Right lobe of liver (tissue), 6 donors: ENCODE results near the gene SLC38A10. TPM values are rescaled to one million over a fixed set of nuclear protein-coding genes. Genes with fewer than 3 reads are reported as not detected.

ENCODE experiments used
- ATAC-seq, 4 donors: fragments of 200-7000 bp; cut with Tn5 transposase; one replicate each; pipeline ENCODE4 v1.9.1; 2020; ENCODE audit warnings: mild to moderate bottlenecking in 4 of 4, moderate library complexity in 4 of 4
- DNase-seq, 3 donors: peaks; one replicate each; pipeline ENCODE4 v3.0.0-alpha.2; 2020
- H3K27ac ChIP-seq, 3 donors: fragments of 200-600 bp; one replicate each; pipeline ENCODE4 v1.8.0; 2022
- H3K27me3 ChIP-seq, 2 donors: fragments of 200-600 bp; one replicate each; pipeline ENCODE4 v1.8.0; 2022
- H3K36me3 ChIP-seq, 4 donors: fragments of 200-600 bp; sonication (generic) in 1 of 4; one replicate each; pipeline versions ENCODE4 v1.5.1 to v1.8.0; 2017 to 2022; ENCODE audit warnings: control low read depth in 1 of 4
- H3K4me1 ChIP-seq, 4 donors: fragments of 200-600 bp; sonication (generic) in 1 of 4; one replicate each; pipeline versions ENCODE4 v1.5.1 to v1.8.0; 2017 to 2022; ENCODE audit warnings: control low read depth in 1 of 4
- H3K4me3 ChIP-seq, 3 donors: fragments of 200-600 bp; one replicate each; pipeline ENCODE4 v1.8.0; 2022
- H3K9me3 ChIP-seq, 4 donors: fragments of 200-600 bp; sonication (generic) in 1 of 4; one replicate each; pipeline versions ENCODE4 v1.5.1 to v1.8.0; 2017 to 2022; ENCODE audit warnings: control low read depth in 1 of 4
- POLR2A ChIP-seq: fragments of 450-650 bp; IDR thresholded peaks from one replicate; pipeline ENCODE4 v1.6.1; 2017; ENCODE audit warnings: antibody characterized with exemption, mild to moderate bottlenecking
- WGBS: methylation state at CpG from one replicate; pipeline ENCODE4 v1.1.6; 2018; ENCODE audit warnings: low coverage, low lambda C conversion rate; ENCODE audit not compliant: insufficient coverage; ENCODE audit errors: missing lambda C conversion rate; 5-methylcytosine and 5-hydroxymethylcytosine counted together
- intact Hi-C, 2 donors: fragments of 100-400 bp; cut with DNase I; formaldehyde crosslinking; loops; one replicate each; pipeline versions ENCODE4 v1.11.2 to v1.14.1; 2022
- total RNA-seq, 6 experiments: library from RNA; depleted of rRNA in 2 of 6; stranded (reverse); fragments of >200 nt in 2 of 6; fragmentation: NEBNext Ultra II Directional in 3 of 6; extraction: Animal tissue kit (Norgen Biotek cat#: 25700) in 3 of 6; gene quantifications; one replicate each; pipeline versions ENCODE4 v1.1.0 to v1.2.4, GENCODE V29; 2016 to 2023
- TF ChIP-seq, protein P1 (sequence below), 4 donors: fragments of 200-600 bp in 3 of 4; fragments of 450-650 bp in 1 of 4; IDR thresholded peaks; one replicate each; pipeline versions ENCODE4 v1.5.1 to v1.8.0; 2016 to 2022; ENCODE audit warnings: antibody characterized with exemption in 4 of 4, mild to moderate bottlenecking in 2 of 4
- donor health status: DM: no; HTN: yes; CAD: no.
- donor health status: DM: no; HTN: no; CAD: no.
- donor health status: DM: no; HTN: no; CAD: no.
- donor health status: DM: no; HTN: yes; CAD: no.
- donor health status: DM: no; HTN: yes; CAD: no.

The SLC38A10 gene
- total RNA-seq, 6 experiments from 2014 or later: 60.9 to 104 (median 86.1) TPM

DNA sequence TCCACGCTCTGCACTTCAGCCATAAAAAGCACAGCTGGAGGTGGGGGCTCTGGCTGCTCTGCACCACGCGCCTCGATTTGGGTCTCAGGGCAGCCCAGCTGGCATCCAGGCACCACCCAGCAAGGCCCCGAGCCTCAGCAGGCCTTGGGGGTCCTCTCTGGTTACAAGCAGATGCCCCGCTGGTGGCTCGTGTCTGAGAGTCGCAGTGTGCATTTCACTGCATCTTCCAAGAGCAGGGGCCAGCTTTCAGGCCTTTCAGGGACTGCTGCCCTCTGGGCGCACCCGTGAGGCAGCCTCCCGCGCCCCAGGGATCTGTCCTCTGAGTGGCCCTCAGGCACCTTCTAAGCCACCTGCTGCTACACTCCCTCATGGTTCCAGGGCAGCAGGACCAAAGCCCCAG is 30.5 kb downstream of the SLC38A10 start:
- DNase-seq (no peak), ATAC-seq (no peak)
- Histone ChIP-seq H3K36me3 (peaks cover 0 to 78% (median 30%) of the 10 kb centered on the region in 4 donors), H3K4me1 (no peaks in the 10 kb centered on the region), H3K4me3 (no peak overlapping the region), H3K27ac (no peak overlapping the region), H3K27me3 (no peaks in the 10 kb centered on the region), H3K9me3 (no peaks in the 10 kb centered on the region)
- WGBS: no CpG with 5 or more reads among the region's 12 CpGs
- intact Hi-C loops: no loop called here
- TF ChIP-seq, protein P1, sequence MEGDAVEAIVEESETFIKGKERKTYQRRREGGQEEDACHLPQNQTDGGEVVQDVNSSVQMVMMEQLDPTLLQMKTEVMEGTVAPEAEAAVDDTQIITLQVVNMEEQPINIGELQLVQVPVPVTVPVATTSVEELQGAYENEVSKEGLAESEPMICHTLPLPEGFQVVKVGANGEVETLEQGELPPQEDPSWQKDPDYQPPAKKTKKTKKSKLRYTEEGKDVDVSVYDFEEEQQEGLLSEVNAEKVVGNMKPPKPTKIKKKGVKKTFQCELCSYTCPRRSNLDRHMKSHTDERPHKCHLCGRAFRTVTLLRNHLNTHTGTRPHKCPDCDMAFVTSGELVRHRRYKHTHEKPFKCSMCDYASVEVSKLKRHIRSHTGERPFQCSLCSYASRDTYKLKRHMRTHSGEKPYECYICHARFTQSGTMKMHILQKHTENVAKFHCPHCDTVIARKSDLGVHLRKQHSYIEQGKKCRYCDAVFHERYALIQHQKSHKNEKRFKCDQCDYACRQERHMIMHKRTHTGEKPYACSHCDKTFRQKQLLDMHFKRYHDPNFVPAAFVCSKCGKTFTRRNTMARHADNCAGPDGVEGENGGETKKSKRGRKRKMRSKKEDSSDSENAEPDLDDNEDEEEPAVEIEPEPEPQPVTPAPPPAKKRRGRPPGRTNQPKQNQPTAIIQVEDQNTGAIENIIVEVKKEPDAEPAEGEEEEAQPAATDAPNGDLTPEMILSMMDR (IDR thresholded peaks at IDR 0.05): no peak
- TF ChIP-seq POLR2A: no peak

DNA sequence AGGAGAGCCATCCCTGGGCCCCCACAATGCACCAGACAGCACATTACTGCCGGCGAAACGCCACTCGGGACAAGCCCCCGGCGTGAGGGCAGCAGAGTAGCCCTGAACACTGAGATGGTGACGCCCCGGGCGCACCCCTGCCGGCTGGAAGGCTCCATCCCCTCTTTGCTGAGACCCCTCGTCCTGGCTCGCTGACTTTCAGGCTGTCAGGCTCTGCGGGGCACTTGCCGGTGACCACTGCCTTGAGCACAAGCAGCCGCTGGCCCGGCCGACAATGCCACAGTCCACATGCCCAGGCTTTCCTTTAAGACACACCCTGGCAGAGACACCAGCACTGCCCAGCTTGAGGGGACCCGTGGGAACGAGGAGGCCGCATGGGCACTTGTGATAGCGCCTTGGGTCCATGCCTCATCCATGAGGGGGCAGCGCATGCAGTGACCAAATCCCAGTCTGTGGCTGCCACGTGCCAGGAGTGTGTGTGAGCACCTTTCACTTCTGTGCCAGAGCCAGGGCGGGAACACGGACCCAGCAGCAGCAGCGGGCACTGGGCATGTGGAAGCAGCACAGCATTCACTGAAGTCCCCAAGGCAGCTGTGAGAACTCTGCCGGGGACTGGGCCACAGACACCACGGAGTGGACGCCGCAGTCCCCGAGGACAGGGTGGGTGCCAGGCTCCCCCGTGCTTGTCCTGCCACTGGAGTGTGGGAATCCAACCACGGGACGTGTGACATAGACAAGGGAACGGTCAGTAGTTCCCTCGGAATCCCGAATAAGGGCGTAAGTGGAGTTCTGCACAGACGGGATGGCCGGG is 31.5 kb downstream of the SLC38A10 start:
- Histone ChIP-seq H3K27ac (no peak overlapping the region), H3K4me1 (no peaks in the 10 kb centered on the region), H3K27me3 (no peaks in the 10 kb centered on the region), H3K36me3 (peaks cover 0 to 79% (median 29%) of the 10 kb centered on the region in 4 donors), H3K4me3 (no peak overlapping the region), H3K9me3 (no peaks in the 10 kb centered on the region)
- intact Hi-C loops: no loop called here
- 90% methylated on average over 2 of the region's 40 CpGs for WGBS
- ATAC-seq (no peak), DNase-seq (no peak)
- TF ChIP-seq, protein P1 (IDR thresholded peaks at IDR 0.05): no peak
- no peak for TF ChIP-seq POLR2A

DNA sequence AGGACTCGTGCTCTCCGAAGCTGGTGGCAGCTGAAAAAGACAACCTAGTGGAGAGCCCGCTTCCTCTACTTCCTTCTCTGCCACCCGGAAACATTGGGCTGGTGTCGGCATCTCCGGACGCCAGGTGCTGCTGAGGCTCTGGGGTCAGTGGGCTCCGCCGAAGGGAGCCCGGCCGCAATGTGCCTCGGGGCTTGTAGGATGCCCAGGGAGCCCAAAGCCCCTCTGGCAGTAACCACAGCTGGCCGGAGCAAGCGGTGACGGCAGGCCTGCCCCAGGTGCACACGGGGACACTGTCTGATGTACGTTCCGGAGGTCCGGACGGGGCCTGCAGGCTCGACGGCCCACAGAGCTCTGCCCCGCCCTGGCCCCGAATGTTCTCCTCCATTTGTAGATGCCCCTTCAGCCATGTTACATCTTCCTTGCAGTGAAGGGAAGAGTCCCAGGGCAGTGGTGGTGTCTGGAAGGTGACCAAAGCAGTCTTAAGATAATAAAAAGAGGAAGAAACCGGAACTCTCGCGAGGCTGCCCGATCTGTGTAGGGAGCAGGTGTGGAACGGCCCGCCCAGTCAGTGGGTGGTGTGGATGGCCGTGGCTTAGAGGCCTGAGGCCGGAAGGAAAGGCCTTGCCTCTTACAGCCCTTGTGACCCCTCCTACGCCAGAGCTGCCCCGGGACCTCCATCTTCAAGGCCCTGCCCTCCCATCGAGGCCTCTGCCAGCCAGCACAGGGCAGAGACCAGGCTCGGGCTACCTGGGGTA is 33.3 kb downstream of the SLC38A10 start:
- ATAC-seq (no peak), DNase-seq (no peak)
- H3K4me3 ChIP-seq: no peak overlapping the region
- TF ChIP-seq, protein P1 (IDR thresholded peaks at IDR 0.05): no peak
- no peak for TF ChIP-seq POLR2A
- H3K4me1 ChIP-seq: no peaks in the 10 kb centered on the region
- H3K27ac ChIP-seq: no peak overlapping the region
- H3K36me3 ChIP-seq: peaks cover 0 to 82% (median 27%) of the 10 kb centered on the region in 4 donors
- intact Hi-C loops: no loop called here
- H3K9me3 ChIP-seq: no peaks in the 10 kb centered on the region
- 90% methylated on average over 2 of the region's 36 CpGs for WGBS
- H3K27me3 ChIP-seq: no peaks in the 10 kb centered on the region

DNA sequence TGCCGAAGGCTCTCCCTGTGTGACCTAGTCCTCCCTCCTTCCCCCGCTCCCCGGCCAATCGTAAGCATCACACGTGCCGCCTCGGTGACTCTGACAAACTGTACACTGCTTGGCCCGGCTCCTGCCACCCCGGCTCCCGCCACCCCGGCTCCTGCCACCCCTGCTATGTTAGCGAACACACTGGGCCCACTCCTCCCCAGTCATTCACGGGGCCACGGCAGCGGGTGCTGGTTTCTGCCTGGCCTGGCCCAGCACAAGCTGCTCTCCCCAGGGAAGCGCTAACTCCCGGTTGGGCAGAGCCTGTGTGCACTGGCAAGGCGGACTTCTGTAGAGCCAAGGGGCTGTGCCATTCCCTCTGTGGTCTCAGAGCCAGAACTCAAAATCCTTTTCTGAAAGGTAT is 34.0 kb downstream of the SLC38A10 start:
- Histone ChIP-seq H3K9me3 (no peaks in the 10 kb centered on the region), H3K4me3 (no peak overlapping the region), H3K27ac (no peak overlapping the region), H3K4me1 (peaks cover 0 to 6% (median 0%) of the 10 kb centered on the region in 4 donors), H3K36me3 (peaks cover 0 to 77% (median 25%) of the 10 kb centered on the region in 4 donors), H3K27me3 (no peaks in the 10 kb centered on the region)
- TF ChIP-seq POLR2A: no peak
- TF ChIP-seq, protein P1 (IDR thresholded peaks at IDR 0.05): no peak
- DNase-seq (no peak), ATAC-seq (no peak)
- intact Hi-C loops: no loop called here
- WGBS: 91% methylated on average over 13 of the region's 18 CpGs
